GM12872 (cell line): ENCODE data around the gene XAGE3.

Experiments
- TF ChIP-seq, protein P1 (sequence below): IDR thresholded peaks from 3 replicates; pipeline ENCODE4 v1.5.1; 2011; ENCODE audit warnings: low read depth, mild to moderate bottlenecking, low read length, moderate library complexity; ENCODE audit not compliant: insufficient read depth

The XAGE3 gene

DNA sequence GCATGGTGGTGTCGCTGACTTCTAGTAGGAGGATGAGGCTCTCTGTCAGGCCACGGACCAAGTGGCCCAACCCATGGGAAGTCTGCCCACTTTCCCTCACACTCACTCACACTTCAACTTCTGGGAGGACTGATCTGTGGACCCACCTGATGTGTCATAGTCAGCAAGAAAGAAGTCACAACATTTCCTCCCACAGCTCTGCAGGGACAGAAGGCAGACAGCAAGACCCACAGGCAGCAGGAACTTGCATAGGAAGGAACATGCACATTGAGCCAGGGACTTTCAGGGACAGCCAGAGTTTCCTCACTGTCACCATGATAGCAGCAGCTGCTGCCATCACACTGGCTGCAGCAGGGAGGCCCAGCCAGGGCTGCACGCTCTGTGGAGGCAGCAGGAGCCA is 37.3 kb downstream of the XAGE3 start:
- TF ChIP-seq, protein P1, sequence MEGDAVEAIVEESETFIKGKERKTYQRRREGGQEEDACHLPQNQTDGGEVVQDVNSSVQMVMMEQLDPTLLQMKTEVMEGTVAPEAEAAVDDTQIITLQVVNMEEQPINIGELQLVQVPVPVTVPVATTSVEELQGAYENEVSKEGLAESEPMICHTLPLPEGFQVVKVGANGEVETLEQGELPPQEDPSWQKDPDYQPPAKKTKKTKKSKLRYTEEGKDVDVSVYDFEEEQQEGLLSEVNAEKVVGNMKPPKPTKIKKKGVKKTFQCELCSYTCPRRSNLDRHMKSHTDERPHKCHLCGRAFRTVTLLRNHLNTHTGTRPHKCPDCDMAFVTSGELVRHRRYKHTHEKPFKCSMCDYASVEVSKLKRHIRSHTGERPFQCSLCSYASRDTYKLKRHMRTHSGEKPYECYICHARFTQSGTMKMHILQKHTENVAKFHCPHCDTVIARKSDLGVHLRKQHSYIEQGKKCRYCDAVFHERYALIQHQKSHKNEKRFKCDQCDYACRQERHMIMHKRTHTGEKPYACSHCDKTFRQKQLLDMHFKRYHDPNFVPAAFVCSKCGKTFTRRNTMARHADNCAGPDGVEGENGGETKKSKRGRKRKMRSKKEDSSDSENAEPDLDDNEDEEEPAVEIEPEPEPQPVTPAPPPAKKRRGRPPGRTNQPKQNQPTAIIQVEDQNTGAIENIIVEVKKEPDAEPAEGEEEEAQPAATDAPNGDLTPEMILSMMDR: no peak

DNA sequence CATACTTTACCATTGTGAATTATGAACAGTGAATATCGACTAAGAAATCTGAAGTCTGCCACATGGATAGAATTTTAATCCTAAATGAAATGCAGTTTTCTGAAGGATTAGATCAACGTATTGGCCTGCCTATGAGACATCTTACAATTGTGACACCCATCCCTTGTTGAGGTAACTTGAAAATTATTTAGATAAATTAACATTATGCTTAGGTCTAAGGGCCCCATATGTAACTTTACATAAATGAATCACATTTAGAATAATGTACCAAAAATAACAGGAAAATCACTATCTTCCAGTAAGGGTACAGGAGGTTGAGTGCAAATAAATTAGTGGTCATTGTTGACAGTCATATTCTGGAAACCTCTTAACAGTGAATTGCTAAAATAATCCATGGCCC is 43.3 kb downstream of the XAGE3 start:
- TF ChIP-seq, protein P1: no peak

DNA sequence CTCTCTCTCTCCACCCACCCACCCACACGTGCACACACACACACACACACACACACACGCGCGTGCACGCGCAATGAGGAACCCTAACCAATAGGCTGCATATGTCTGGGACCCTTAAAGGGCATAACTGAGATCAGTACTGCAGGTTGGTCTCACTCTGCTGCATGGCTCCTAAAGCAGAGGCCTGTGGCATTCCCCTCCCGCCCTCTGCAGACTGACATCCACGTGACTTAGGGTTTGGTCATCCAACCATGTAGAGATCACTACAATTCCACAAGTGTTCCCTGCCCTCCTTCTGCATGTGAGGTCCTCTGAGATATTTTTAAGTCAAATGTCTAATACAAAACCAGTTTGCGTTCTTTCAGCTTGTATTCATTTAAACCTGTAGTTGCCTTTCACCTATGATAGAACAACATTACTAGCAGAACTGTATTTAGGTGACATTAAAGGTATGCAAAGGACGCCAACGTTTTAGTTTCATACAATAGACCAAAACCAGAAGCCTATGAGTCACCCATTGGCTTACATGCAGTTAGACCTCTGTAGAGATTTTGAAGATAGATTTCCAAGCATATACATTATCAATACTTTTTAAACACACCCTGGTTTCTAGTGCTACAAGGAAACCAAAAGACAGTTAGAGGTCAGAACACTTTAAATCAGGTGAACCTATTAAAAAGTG is 46.7 kb downstream of the XAGE3 start:
- TF ChIP-seq, protein P1: no peak

DNA sequence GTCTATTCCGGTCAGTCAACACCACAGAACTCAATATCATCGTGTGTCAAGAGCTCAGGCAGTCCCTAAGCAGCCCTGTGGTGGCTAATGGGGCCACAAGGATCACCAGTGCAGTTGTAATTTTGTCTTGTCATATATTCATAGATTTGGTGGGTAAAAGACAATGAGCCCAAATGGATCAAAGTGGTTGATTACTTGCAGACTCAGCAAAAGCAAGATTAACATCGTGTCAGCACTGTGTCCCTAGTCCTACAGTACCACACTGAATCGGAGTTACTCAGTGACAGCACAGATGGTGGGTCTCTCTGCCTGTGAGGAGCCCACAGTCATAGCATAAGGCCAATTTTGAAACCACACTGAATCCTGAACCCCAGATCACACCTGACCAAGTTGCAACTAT is 48.1 kb downstream of the XAGE3 start:
- TF ChIP-seq, protein P1: no peak
